ENCODE results near the gene APOA1.

The APOA1 gene

DNA sequence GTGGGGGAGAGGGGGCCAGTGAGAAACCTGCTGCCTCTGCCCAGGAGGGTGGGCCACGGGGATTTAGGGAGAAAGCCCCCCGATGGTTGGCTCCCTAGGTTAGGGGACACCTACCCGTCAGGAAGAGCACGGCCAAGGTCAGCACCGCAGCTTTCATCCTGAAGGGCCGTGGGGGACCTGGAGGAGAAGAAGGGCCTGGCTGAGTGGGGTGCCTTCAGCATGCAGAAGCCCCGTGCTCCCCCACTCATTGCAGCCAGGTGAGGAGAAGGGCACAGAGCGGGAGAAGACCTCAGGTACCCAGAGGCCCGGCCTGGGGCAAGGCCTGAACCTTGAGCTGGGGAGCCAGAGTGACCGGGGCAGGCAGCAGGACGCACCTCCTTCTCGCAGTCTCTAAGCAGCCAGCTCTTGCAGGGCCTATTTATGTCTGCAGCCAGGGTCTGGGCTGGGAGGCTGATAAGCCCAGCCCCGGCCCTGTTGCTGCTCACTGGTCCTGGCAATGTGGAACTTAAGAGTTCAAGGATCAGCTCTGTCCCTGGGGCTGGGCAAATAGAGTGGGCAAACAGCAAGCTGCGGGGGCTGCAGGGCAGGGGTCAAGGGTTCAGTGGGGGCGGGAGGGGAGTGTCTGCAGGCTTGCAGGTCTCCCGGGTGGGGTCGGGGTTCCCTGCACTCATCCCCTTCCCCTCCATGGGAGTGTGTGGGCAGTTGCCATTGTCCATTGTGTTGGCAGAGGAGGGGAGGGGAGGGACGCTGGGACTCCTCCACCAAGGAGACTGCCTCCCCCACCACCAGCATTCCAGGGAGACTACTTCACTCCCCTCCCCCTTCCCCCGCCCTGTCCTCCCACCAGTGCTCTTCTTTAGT is at the start of gene APOA1:
Gene APOA1 (minus strand): TSS at position 392 of the 861 bp plus-strand sequence. CDS start 235 bp downstream, at position 157.
- no peak for DNase-seq (ENCODE audit: low read depth in 2 of 2)

GRCh38 chr11:116885951-116886655 is 48.7 kb upstream of the APOA1 start:
- DNase-seq (ENCODE audit: low read depth in 2 of 2): no peak

DNA sequence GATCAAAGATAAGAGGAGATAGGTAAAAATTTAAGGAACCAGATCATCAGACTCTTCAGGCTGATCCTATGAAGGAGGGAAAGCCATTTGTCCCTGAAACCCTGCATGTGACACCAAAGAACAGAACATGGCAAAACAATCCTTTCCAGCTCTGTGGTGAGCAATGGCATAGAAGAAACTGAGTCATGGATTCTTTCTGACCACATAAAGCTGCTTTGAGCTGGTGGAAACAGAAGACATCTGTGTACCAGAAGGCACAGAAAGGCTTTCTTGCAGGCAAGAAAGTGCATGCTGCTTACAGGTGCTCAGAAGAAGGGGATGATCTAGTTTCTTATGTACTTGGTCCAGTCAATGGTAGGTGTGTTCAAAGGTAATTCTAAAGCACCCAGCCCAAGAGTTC is 45.0 kb upstream of the APOA1 start:
- DNase-seq (ENCODE audit: low read depth in 2 of 2): no peak

DNA sequence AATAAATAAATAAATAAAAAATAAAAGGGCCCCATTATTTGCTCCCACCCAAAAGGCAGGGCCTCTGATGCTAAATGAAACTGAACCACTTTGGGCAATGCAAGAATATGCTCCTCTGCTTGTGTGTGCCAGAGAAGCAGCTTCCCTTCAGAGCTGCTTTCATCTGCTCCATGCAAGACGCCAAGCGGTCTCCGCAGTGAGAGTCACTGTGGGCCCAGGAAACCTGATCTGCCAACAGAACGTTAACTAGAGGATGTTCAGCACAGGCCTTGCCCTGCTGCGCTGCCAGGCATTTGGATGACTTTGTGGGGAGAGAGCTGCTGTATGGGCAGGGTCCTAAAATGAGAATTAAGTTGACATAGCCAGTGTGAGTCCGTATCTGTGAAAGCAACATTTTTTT is 43.7 kb upstream of the APOA1 start:
- no peak for DNase-seq (ENCODE audit: low read depth in 2 of 2)

DNA sequence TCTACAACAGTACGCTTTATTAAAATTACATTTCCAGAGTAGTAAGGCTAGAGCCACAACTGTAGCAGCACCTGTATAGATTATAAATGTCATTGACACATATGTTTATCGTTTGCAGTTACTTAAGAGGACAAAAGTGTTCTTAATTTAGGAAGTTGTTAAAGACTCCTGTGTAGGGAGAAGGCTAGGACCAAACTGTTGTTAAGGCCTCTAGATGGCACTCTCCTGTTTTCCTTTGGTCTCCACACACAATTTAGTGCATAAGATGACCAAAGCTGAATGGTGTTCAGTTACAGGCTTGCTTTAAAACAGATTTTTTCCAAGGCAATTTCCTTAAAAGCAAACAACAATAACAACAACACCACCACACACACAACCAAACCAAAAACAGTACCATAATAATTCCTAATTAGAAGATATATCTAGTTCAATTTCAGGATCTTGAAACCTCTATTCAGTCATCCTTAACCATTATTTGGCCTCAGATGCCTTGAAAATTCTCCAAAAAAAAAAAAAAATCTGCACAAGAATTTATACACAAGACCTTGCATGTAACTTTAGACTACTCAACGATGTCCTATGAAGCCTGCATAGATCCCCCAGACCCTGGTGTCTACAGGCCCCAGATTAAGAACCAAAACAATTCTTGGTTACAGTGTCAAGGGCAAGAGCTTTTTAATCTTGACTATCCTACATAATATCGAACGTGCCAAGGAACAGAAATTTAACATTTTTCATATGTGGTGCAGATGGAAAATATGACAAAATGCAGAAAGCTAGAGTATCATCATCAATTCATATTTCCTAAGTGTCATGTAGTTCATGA is 42.6 kb upstream of the APOA1 start:
- DNase-seq (ENCODE audit: low read depth in 2 of 2): no peak

DNA sequence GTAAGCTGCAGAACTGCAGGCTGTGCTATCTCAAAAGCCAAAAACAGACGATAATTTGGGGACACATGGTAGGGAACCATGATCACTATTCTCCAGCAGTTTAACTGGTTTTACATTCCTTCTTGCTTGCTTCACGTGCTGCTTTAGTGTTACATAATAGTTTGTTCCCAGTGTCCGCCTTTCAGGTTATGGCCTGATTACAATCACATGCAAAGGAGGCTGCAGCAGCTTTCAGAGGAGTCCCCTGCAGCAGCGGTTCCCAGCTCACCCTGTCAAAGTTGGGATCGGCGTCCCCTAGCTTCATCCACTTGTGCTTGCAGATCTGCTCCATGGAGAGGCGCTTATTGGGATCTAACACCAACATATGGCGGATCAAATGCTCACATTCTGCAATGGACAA is 39.2 kb upstream of the APOA1 start:
- DNase-seq (ENCODE audit: low read depth in 2 of 2): no peak

DNA sequence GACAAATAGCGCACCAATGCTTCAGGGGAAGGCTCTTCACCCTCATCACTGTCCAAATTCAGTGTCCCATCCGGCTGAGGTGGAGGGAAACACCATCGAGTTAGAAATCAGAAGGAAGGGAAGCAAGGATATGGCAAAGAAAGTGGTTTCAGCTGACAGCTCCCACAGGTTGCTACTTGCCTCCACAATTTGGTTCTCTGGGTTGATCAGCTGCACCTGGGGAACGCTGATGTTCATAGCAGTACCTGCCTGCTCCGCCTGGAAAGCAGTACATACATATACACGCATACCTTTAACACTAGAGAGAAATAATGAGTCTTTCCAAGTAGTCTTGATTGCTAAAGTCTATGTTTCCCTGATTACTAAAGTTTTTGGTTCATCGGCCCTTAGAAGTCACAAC is 37.8 kb upstream of the APOA1 start:
- no peak for DNase-seq (ENCODE audit: low read depth in 2 of 2)

GRCh38 chr11:116874251-116874650 is 36.8 kb upstream of the APOA1 start:
- no peak for DNase-seq (ENCODE audit: low read depth in 2 of 2)

DNA sequence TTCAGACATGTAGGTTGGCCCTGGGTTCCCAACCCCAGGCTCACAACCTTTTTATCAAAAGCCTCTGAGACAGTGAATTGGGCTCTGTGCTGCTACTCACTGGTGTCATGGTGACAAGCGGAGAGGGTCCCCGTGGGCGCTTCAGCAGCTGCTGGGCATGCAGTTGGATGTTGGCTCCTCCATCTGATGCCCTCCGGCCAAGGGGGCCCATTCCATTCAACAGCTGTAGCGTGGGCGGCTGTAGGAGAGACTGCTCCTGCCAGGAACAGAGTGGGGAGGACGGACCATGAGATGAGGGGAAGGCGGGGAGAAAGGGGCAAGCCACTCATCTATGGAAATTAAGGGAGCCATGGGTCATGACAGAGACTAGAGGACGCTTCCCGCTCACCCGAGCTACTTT is 36.0 kb upstream of the APOA1 start:
- DNase-seq (ENCODE audit: low read depth in 2 of 2): no peak

- DNase-seq (ENCODE audit: low read depth in 2 of 2): no peak
Measured at GRCh38 chr11:116871248-116871647, 33.8 kb upstream of the APOA1 start.

- no peak for DNase-seq (ENCODE audit: low read depth in 2 of 2)
Measured at GRCh38 chr11:116870054-116870453, 32.6 kb upstream of the APOA1 start.

GRCh38 chr11:116869610-116870009 is 32.2 kb upstream of the APOA1 start:
- no peak for DNase-seq (ENCODE audit: low read depth in 2 of 2)

DNA sequence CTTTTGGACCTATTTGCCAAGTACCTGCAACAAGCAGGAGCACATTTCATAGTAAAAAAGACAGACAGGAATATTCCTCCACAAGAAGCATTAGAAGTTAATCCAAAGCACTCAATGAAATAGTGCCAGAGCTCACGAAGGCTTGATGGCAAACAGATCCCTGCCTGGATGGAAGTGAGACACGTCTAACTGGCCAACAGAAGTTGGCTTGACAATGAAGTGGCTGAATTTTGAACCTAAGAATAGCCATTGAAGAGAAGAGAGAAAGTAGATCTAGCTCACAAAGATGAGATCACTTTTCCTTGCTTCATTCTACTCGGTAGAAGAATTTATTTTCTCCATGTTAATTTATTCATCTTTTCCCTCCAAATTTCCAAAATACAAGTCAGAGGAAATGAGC is 30.6 kb upstream of the APOA1 start:
- no peak for DNase-seq (ENCODE audit: low read depth in 2 of 2)

GRCh38 chr11:116867619-116868018 is 30.2 kb upstream of the APOA1 start:
- no peak for DNase-seq (ENCODE audit: low read depth in 2 of 2)

- no peak for DNase-seq (ENCODE audit: low read depth in 2 of 2)
Measured at GRCh38 chr11:116866804-116867455, 29.5 kb upstream of the APOA1 start.

DNA sequence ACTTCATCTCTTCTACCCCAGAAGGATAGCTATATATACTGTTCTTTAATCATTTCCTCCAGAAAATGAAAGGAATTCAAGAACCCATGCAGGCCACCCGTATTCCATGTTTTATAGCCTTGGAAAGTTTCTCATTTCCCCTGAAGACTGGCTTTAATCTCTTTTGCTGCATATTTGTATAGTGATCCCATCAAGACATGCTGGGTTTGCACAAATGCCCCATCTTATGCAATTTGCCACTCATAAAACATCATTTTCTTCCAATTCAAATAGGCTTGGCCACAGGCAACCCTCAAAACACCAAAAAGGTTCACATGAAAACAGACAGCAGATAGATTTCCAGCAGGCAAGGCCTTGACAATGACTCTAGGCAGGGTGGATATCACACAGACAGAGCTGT is 28.3 kb upstream of the APOA1 start:
- no peak for DNase-seq (ENCODE audit: low read depth in 2 of 2)

DNA sequence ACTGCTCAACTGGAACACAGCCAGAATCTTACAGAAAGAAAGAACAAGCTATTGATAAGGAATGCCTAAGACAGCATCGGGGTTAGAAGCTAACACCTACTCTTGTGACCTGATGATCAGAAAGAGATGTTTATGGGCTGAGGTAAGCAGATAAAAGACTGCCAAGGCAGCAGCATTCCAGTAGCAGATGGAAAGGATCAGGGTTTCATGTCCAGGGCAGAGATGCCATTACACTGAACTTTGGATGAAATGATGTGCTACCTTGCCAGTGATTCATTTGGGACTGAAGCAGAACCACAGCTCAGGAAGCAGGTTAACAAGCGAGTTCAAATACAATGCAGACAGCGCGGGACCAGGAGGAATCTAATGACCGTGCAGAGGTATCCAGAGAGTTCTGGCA is 27.1 kb upstream of the APOA1 start:
- DNase-seq (ENCODE audit: low read depth in 2 of 2): no peak

DNA sequence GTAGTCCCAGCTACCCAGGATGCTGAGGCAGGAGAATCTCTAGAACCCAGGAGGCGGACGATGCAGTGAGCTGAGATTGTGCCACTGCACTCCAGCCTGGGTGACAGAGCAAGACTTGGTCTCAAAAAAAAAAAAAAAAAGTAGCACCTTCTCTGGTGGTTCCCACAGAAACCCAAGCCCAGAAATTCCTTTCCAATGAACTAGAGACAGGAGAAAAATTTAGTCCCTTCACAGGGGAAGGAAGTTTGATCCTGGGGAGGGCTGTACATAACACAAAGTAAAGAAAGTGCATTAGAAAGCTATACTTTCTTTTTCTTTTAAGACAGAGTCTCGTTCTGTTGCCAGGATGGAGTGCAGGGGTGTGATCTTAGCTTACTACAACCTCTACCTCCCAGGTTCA is 25.5 kb upstream of the APOA1 start:
- no peak for DNase-seq (ENCODE audit: low read depth in 2 of 2)

- no peak for DNase-seq (ENCODE audit: low read depth in 2 of 2)
Measured at GRCh38 chr11:116862185-116862584, 24.8 kb upstream of the APOA1 start.

GRCh38 chr11:116861539-116861938 is 24.1 kb upstream of the APOA1 start:
- DNase-seq (ENCODE audit: low read depth in 2 of 2): no peak

DNA sequence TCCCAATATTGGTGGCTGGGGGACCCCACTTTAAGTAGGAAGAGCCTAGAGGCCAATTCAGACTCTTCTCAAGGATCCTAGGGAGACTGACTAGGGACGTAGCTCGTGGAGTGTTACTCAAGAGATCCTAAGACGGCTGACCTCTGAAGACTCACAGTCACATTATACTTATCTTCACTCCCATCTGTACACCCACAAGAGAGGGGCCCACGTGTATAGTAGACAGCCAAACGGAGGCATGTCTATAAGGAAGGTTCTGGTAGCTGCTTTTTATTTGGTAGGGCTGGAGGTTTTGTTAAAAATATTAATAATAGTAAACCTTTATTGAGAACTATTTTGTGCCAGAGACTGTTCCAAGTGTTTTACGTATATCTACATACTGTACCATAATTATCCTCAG is 22.9 kb upstream of the APOA1 start:
- DNase-seq (ENCODE audit: low read depth in 2 of 2): no peak

- no peak for DNase-seq (ENCODE audit: low read depth in 2 of 2)
Measured at GRCh38 chr11:116859175-116859574, 21.8 kb upstream of the APOA1 start.

Data from stimulated activated CD4-positive, alpha-beta T cell treated with anti-CD3 and anti-CD28 coated beads, Interleukin-12 subunit alpha, Interleukin-12 subunit beta, amount 100 ng/mL, for 24 hours (primary cell).